GM18909 (cell line): ENCODE results near the gene ADAM22.
"Not testable (repeated sequence)": the region's sequence is repeated elsewhere in the genome, so short reads cannot be mapped to it uniquely, and the experiment has no call there.

ENCODE experiments used
- ATAC-seq: cut with Tn5 transposase; IDR thresholded peaks from one replicate; pipeline ENCODE4 v1.9.1; 2021; ENCODE audit warnings: mild to moderate bottlenecking; ENCODE audit not compliant: unreplicated experiment, poor library complexity

The ADAM22 gene, protein sequence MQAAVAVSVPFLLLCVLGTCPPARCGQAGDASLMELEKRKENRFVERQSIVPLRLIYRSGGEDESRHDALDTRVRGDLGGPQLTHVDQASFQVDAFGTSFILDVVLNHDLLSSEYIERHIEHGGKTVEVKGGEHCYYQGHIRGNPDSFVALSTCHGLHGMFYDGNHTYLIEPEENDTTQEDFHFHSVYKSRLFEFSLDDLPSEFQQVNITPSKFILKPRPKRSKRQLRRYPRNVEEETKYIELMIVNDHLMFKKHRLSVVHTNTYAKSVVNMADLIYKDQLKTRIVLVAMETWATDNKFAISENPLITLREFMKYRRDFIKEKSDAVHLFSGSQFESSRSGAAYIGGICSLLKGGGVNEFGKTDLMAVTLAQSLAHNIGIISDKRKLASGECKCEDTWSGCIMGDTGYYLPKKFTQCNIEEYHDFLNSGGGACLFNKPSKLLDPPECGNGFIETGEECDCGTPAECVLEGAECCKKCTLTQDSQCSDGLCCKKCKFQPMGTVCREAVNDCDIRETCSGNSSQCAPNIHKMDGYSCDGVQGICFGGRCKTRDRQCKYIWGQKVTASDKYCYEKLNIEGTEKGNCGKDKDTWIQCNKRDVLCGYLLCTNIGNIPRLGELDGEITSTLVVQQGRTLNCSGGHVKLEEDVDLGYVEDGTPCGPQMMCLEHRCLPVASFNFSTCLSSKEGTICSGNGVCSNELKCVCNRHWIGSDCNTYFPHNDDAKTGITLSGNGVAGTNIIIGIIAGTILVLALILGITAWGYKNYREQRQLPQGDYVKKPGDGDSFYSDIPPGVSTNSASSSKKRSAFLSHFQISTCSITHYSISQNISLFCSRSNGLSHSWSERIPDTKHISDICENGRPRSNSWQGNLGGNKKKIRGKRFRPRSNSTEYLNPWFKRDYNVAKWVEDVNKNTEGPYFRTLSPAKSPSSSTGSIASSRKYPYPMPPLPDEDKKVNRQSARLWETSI

DNA sequence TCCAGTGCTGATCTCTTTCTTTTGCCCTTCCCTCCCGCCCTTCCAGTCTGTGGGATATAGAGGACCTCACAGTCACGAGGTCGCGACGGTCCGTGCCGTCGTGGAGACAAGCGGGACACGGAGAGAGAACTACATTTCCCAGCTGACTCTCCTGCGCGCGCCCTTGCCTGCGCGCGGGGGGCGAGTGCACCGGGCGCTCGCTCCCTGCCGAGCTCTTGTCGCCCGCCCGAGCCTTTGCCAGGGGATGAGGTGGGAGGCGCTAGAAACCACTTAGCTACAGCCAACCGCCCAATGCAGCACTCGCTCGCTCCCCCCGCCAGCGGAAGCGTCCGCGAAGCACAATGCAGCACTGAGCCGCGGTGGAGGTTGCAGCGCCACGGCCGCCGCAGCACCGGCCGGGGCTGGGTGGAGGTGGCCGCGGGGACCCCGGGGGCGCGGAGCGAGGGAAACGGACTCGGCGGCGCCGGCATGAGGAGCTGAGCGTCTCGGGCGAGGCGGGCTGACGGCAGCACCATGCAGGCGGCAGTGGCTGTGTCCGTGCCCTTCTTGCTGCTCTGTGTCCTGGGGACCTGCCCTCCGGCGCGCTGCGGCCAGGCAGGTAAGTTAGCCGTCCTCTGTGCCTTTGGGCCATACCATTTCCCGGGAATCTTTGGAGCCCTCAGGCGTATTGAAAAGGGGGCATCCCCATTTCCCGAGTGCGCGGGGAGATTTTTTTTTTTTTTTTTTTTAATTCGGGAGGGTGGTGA lies at the start of gene ADAM22:
Gene ADAM22, plus strand, starts transcription at position 299 of the 746 bp plus-strand sequence. Its CDS starts 215 bp downstream, at position 514.
- peak; percentile 97 for ATAC-seq

DNA sequence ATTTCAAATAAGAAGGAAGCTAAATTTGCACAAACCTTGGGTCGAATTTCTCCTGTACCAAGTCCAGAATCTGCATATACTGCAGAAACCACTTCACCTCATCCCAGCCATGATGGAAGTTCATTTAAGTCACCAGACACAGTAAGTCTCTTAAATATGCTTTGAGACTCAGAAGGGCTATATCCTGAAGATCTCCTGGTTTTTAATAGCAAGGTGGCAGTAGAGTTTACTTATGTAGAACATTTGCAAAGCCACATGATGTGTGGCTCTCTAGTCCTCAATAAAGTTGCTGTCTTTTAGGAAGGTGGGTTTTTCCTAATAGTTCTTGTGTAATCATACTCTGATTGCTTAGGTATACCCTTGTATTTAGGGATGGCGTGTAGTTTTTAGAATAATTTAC lies 49.0 kb upstream of the ADAM22 start:
- no peak for ATAC-seq

- no peak for ATAC-seq
These were observed 47.2 kb upstream of the ADAM22 start for GRCh38 chr7:87886875-87887274.

DNA sequence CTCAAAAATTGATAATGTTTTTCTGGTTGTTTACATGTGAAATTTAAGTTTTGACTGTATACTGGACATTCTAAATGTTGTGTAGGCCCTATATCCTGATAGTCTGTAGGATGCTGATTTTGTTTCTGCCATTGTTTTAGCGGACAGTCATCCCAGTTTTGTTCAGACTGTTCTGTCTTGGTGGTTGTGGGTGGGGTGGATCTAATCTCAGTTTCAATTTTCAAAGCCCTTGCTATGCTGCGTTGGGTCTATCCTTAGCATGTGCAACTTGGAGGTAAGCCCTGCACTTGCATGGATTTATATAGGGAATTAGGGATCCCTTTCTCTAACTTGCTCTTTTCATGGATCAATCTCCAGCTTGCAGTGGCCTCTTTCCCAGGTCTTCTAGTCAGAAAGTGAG lies 38.7 kb upstream of the ADAM22 start:
- ATAC-seq, result no peak

- ATAC-seq, result no peak
These were observed 34.8 kb upstream of the ADAM22 start for GRCh38 chr7:87899255-87899654.

- ATAC-seq, result not testable (repeated sequence)
These were observed 26.7 kb upstream of the ADAM22 start for GRCh38 chr7:87907136-87907906.

- not testable (repeated sequence) for ATAC-seq
These were observed 25.2 kb upstream of the ADAM22 start for GRCh38 chr7:87908814-87909213.

- ATAC-seq, result no peak
These were observed 21.9 kb upstream of the ADAM22 start for GRCh38 chr7:87912121-87912520.

DNA sequence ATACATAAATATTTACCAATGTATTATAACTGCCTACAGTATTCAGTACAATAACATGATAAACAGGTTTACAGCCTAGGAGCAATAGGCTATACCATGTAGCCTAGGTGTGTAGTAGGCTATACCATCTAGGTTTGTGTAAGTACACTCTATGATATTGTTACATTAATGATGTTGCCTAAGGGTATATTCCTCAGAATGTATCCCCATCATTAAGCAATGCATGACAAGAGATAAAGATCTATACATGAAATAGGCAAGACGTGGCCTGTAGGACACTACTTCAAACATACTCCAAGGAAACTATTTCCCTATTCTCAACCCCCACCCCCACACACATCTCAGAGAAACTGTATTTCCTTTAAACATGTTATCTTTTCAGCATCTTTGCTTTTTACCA lies 15.3 kb upstream of the ADAM22 start:
- ATAC-seq, result no peak

- no peak for ATAC-seq
These were observed 14.2 kb upstream of the ADAM22 start for GRCh38 chr7:87919875-87920274.

- no peak for ATAC-seq
These were observed 13.5 kb upstream of the ADAM22 start for GRCh38 chr7:87920578-87920977.

DNA sequence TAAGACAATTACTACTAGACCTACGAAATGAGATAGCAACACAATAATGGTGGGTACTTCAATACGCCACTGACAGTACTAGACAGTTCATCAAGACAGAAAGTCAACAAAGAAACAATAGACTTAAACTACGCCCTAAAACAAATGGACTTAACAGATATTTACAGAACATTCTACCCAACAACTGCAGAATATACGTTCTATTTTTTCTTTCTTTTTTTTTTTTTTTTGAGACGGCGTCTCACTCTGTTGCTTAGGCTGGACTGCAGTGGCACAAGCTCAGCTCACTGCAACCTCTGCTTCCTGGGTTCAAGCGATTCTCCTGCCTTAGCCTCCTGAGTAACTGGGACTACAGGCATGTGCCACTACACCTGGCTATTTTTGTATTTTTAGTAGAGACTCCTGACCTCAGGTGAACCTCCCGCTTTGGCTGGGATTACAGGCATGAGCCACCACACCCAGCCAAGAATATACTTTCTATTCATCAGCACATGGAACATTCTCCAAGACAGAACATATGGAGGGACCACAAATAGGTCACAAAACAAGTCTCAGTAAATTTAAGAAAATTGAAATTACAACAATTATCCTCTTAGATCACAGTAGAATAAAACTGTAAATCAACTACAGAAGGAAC lies 11.2 kb upstream of the ADAM22 start:
- not testable (repeated sequence) for ATAC-seq

GRCh38 chr7:87926581-87927461 lies 7.2 kb upstream of the ADAM22 start:
- ATAC-seq, result peak; percentile 99

DNA sequence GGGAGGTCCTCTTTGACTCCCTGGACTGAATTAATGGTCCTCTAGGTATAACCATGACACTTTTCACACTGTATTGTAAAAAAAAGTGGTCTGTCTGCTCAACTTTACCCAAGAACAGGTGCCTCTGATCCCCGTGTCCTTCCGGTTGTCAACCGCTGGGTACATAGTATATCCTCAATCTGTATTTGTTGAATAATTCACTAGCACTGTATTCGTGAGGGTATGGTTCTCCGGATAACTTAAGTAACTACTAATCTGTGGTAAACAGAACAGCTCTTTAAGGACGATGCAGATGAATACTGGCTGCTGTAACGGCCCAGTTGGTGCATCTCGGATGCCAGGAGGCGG lies 472 bp upstream of the ADAM22 start:
- peak; percentile 25 for ATAC-seq

GRCh38 chr7:87934699-87935383 lies 790 bp downstream of the ADAM22 start:
- ATAC-seq, result no peak

- no peak for ATAC-seq
These were observed 1.3 kb downstream of the ADAM22 start for GRCh38 chr7:87935384-87935706.

DNA sequence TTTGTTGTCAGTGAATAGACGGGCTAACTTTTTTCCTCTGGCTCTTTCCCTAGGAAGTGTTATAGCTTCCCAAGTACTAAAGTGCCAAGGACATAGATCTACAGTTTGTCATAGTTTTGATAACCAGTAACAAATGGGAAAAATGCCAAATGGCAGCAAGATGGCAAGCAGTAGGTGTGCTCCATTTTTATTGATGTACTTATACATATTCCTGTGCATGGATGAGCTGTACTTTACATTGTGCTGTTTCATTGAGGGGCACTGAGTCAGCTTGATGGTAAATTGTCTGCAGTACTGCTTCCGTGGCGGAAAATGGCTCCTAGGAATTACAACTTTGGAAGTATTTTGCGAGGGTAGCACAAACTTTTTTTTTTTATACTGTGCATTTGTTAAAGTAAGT lies 7.1 kb downstream of the ADAM22 start:
- ATAC-seq, result no peak

GRCh38 chr7:87944547-87944946 lies 10.5 kb downstream of the ADAM22 start:
- peak; percentile 45 for ATAC-seq
